Upper lobe of right lung (tissue), 1 donor: Measurements from ENCODE around the gene FLII. TPM values are rescaled to one million over a fixed set of nuclear protein-coding genes. Genes with fewer than 3 reads are reported as not detected.
A peak's percentile ranks its signal among the peaks of the same experiment; 100 is the strongest.

Experiments
- ATAC-seq: fragments of 200-7000 bp; cut with Tn5 transposase; one replicate; pipeline ENCODE4 v1.9.1; 2020; ENCODE audit warnings: mild to moderate bottlenecking, moderate library complexity
- DNase-seq: peaks from one replicate; pipeline ENCODE4 v3.0.0-alpha.2; 2020
- H3K27ac ChIP-seq: fragments of 200-600 bp; one replicate; pipeline ENCODE4 v1.8.0; 2022
- H3K27me3 ChIP-seq: fragments of 200-600 bp; one replicate; pipeline ENCODE4 v1.8.0; 2022; ENCODE audit warnings: mild to moderate bottlenecking
- H3K36me3 ChIP-seq: fragments of 200-600 bp; one replicate; pipeline ENCODE4 v1.8.0; 2022
- H3K4me1 ChIP-seq: fragments of 200-600 bp; one replicate; pipeline ENCODE4 v1.8.0; 2022
- H3K4me3 ChIP-seq: fragments of 200-600 bp; one replicate; pipeline ENCODE4 v1.8.0; 2022; ENCODE audit warnings: mild to moderate bottlenecking
- H3K9me3 ChIP-seq: fragments of 200-600 bp; one replicate; pipeline ENCODE4 v1.8.0; 2022
- intact Hi-C: fragments of 100-400 bp; cut with DNase I; formaldehyde crosslinking; loops from one replicate; pipeline ENCODE4 v1.11.0; 2022
- total RNA-seq: library from RNA; stranded (reverse); fragmentation: NEBNext Ultra II Directional; extraction: Animal tissue kit (Norgen Biotek cat#: 25700); gene quantifications from one replicate; pipeline ENCODE4 v1.2.1, GENCODE V29; 2021
- TF ChIP-seq, protein P1 (sequence below): fragments of 200-600 bp; IDR thresholded peaks from one replicate; pipeline ENCODE4 v1.8.0; 2022; ENCODE audit warnings: antibody characterized with exemption
- donor health status: DM: no; HTN: yes; CAD: no; lungs with severe emphysema.

Gene FLII
- total RNA-seq, 1 donor from 2014 or later = 295 TPM

DNA sequence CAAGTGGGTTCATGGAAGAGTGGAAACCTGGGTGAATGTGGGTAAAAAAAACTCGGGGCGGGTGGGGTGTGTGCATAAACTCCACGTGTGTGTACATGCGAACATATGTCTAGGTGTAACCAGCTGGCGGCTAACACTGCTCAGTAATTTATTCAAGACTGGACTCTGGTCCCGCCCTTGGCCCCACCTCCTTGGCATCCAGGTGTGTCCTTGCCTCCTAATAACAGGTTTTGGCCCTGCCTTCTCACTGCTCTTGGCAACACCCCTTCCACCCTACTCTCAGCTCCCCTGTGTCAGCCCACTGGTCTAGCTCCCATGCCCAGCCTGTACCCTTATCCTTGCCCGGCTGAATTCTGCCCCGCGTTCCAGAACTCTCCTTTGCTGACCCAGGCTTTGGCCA lies 8.3 kb downstream of the FLII start:
- DNase-seq = no peak
- Histone ChIP-seq H3K27ac (no peak overlapping the region), H3K36me3 (peaks cover 95% of the 10 kb centered on the region), H3K9me3 (no peaks in the 10 kb centered on the region), H3K4me1 (no peaks in the 10 kb centered on the region), H3K4me3 (no peak overlapping the region), H3K27me3 (no peaks in the 10 kb centered on the region)
- intact Hi-C loops = no loop called here
- TF ChIP-seq, protein P1, sequence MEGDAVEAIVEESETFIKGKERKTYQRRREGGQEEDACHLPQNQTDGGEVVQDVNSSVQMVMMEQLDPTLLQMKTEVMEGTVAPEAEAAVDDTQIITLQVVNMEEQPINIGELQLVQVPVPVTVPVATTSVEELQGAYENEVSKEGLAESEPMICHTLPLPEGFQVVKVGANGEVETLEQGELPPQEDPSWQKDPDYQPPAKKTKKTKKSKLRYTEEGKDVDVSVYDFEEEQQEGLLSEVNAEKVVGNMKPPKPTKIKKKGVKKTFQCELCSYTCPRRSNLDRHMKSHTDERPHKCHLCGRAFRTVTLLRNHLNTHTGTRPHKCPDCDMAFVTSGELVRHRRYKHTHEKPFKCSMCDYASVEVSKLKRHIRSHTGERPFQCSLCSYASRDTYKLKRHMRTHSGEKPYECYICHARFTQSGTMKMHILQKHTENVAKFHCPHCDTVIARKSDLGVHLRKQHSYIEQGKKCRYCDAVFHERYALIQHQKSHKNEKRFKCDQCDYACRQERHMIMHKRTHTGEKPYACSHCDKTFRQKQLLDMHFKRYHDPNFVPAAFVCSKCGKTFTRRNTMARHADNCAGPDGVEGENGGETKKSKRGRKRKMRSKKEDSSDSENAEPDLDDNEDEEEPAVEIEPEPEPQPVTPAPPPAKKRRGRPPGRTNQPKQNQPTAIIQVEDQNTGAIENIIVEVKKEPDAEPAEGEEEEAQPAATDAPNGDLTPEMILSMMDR = no peak
- ATAC-seq = peak; percentile 2

DNA sequence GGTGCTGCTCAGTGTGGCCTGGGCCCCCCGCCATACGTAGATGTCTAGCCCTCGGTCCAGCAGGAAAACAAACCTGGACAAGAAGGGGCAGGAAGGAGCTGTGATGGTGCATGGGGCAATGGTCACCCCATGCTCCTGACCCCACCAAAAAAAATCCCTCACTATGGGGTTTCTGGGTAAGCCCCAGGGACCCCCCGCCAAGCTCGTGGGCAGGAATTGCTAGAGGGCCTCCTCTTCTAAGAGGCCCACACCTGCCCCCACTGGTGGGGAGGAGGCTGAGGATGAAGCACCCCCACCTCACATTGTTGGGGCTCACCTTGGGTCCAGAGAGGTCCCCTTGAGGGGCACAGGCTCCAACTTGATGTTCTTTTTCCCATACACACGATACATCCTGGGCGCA lies 9.7 kb downstream of the FLII start:
- no peaks in the 10 kb centered on the region for H3K9me3 ChIP-seq
- no peaks in the 10 kb centered on the region for H3K4me1 ChIP-seq
- H3K27me3 ChIP-seq = no peaks in the 10 kb centered on the region
- TF ChIP-seq, protein P1 = no peak
- H3K27ac ChIP-seq = peak overlapping the region; percentile 6
- peaks cover 94% of the 10 kb centered on the region for H3K36me3 ChIP-seq
- ATAC-seq (no peak), DNase-seq (no peak)
- intact Hi-C loops = no loop called here
- H3K4me3 ChIP-seq = no peak overlapping the region

DNA sequence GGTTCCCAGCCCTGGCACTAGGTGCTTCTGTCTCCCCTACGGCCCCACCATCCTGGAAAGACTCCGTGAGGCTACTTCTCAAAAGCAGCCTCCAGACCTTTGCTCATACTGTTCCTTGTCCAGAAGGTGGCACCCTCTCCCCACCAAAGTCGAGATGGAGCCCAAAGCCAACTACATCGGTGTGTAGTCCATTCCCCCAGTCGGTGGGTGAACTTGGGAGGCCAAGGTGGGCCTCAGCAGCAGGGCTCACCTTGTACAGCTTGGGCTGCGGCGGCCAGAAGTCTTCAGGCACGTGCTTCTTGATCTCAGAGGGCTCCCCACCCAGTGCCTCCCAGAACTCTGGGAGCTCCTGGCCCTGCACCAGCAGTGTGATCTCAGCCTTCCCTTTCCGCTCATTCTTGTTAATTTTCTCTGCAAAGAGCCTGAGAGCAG lies 10.2 kb downstream of the FLII start:
- ATAC-seq (peak; percentile 68), DNase-seq (no peak)
- TF ChIP-seq, protein P1 = peak; percentile 55
- no peaks in the 10 kb centered on the region for H3K4me1 ChIP-seq
- intact Hi-C loops = no loop called here
- peaks cover 91% of the 10 kb centered on the region for H3K36me3 ChIP-seq
- H3K27me3 ChIP-seq = no peaks in the 10 kb centered on the region
- H3K4me3 ChIP-seq = no peak overlapping the region
- H3K9me3 ChIP-seq = no peaks in the 10 kb centered on the region
- H3K27ac ChIP-seq = peak overlapping the region; percentile 44

DNA sequence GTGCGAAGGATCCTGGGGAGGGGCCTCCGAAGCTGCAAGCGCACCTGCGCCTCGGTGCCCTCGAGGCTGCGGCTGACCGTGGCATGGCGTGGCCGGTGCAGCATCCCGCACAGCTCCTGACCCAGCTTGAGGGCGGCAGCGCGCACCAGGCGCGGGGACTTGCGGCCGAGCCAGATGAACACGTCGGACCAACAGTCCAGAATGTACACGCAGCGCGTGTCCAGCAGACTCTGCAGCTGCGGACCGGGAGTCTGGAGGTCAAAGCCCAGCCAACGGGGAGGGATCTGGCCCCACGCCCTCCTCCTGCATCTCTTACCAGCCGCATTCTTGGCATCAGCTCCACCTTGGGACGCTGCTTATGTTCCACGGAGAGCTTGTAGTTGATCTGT lies 10.9 kb downstream of the FLII start:
- peaks cover 84% of the 10 kb centered on the region for H3K36me3 ChIP-seq
- no peak overlapping the region for H3K4me3 ChIP-seq
- TF ChIP-seq, protein P1 = no peak
- no peak for DNase-seq
- intact Hi-C loops = no loop called here
- ATAC-seq = no peak
- H3K27me3 ChIP-seq = no peaks in the 10 kb centered on the region
- H3K9me3 ChIP-seq = no peaks in the 10 kb centered on the region
- no peaks in the 10 kb centered on the region for H3K4me1 ChIP-seq
- H3K27ac ChIP-seq = peak overlapping the region; percentile 44

DNA sequence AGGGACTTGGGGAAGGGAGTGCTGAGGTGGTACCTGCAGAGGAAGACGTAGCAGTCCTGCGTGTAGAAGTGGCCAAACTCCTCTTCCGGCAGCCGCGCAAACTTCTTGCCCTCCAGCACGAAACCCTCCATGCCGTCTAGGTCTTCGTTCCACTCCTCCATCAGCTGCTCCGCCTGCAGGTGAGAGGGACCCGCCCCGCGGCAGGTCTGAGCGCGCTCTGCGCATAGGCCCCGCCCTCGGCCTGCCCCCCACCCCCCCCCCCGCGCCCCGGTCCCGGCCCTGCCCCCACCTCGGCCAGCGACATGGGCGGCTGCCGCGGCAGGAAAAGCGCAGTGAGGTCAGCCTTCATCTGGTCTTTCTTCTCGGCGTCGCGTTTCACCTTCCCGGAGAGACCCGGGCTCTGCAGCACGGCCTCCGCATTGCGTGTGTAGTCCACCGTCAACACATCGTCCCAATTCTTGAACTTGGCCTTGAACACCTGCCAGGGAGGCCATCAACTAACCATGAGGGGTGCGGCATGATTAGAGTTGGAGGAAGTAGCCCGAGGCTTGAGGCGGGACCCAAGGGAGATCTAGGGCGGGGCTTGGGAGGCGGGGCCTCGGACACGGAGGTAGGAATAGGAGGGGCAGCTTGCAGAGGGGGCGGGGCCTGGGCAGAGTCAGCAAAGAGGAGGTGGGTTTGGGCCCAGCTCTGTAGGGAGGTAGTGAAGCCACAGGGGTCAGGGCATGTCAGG lies 11.5 kb downstream of the FLII start:
- H3K36me3 ChIP-seq = peaks cover 79% of the 10 kb centered on the region
- ATAC-seq (peak; percentile 90), DNase-seq (peak; percentile 94)
- intact Hi-C loops = no loop called here
- no peaks in the 10 kb centered on the region for H3K27me3 ChIP-seq
- no peaks in the 10 kb centered on the region for H3K4me1 ChIP-seq
- H3K4me3 ChIP-seq = no peak overlapping the region
- TF ChIP-seq, protein P1 = no peak
- H3K9me3 ChIP-seq = no peaks in the 10 kb centered on the region
- no peak overlapping the region for H3K27ac ChIP-seq
